Endothelial cell of hepatic sinusoid (primary cell): ENCODE measurements around the gene BABAM2.
"Not testable (repeated sequence)": the region's sequence is repeated elsewhere in the genome, so short reads cannot be mapped to it uniquely, and the experiment has no call there.

Source experiments
- in situ Hi-C: cut with HindIII; loops from 2 replicates; pipeline ENCODE4 v1.10.0; 2017; ENCODE audit warnings: low sequenced_read_pairs

The BABAM2 gene

GRCh38 chr2:28361991-28362710 is 471.6 kb downstream of the BABAM2 start:
- in situ Hi-C loops = loop anchor here (5.0 kb wide), 1 partner anchor 65 kb away; no protein-coding TSS in a partner anchor

GRCh38 chr2:28362991-28363521 is 472.5 kb downstream of the BABAM2 start:
- in situ Hi-C loops = loop anchor here (5.0 kb wide), 1 partner anchor 64 kb away; no protein-coding TSS in a partner anchor

- in situ Hi-C loops = loop anchor here (5.0 kb wide), 1 partner anchor 64 kb away; no protein-coding TSS in a partner anchor
These were observed 473.3 kb downstream of the BABAM2 start for GRCh38 chr2:28363686-28364280.

GRCh38 chr2:28364610-28365009 is 474.1 kb downstream of the BABAM2 start:
- in situ Hi-C loops = loop anchor here (5.0 kb wide), 1 partner anchor 63 kb away; no protein-coding TSS in a partner anchor

GRCh38 chr2:28365158-28365557 is 474.6 kb downstream of the BABAM2 start:
- in situ Hi-C loops = no loop called here

- in situ Hi-C loops = no loop called here
These were observed 475.6 kb downstream of the BABAM2 start for GRCh38 chr2:28366149-28366495.

- in situ Hi-C loops = no loop called here
These were observed 476.2 kb downstream of the BABAM2 start for GRCh38 chr2:28366496-28367282.

- in situ Hi-C loops = no loop called here
These were observed 477.3 kb downstream of the BABAM2 start for GRCh38 chr2:28367667-28368356.

- in situ Hi-C loops = no loop called here
These were observed 477.8 kb downstream of the BABAM2 start for GRCh38 chr2:28368357-28368798.

- in situ Hi-C loops = no loop called here
These were observed 478.8 kb downstream of the BABAM2 start for GRCh38 chr2:28369358-28369757.

- in situ Hi-C loops = no loop called here
These were observed 479.8 kb downstream of the BABAM2 start for GRCh38 chr2:28370354-28370753.

- in situ Hi-C loops = not testable (repeated sequence)
These were observed 481.2 kb downstream of the BABAM2 start for GRCh38 chr2:28371728-28372127.

GRCh38 chr2:28373854-28374253 is 483.3 kb downstream of the BABAM2 start:
- in situ Hi-C loops = no loop called here

- in situ Hi-C loops = no loop called here
These were observed 483.8 kb downstream of the BABAM2 start for GRCh38 chr2:28374331-28374730.

GRCh38 chr2:28375236-28375635 is 484.7 kb downstream of the BABAM2 start:
- in situ Hi-C loops = no loop called here

GRCh38 chr2:28375742-28376631 is 485.5 kb downstream of the BABAM2 start:
- in situ Hi-C loops = no loop called here

GRCh38 chr2:28377195-28377816 is 486.8 kb downstream of the BABAM2 start:
- in situ Hi-C loops = no loop called here

- in situ Hi-C loops = no loop called here
These were observed 487.6 kb downstream of the BABAM2 start for GRCh38 chr2:28377984-28378678.
